IMR-90 (cell line): Measurements from ENCODE around the gene KRT82. TPM values are rescaled to one million over a fixed set of nuclear protein-coding genes. Genes with fewer than 3 reads are reported as not detected.

Source experiments
- ATAC-seq: fragments of 200-7000 bp; cut with Tn5 transposase; 2 replicates; pipeline ENCODE4 v1.9.1; 2020; ENCODE audit warnings: low read depth, mild to moderate bottlenecking, moderate library complexity
- BruUV-seq: library from RNA; stranded (reverse); fragments of 400-500 nt; replicated peaks from 2 replicates; lab custom pipeline; 2021; lab: Mats Ljungman, UMichigan
- CTCF ChIA-PET: fragments of 300-600 bp; formaldehyde crosslinking; extraction: SDS; loops from one replicate; lab custom pipeline; 2021; ENCODE audit warnings: antibody characterized with exemption; lab: Yijun Ruan, JAX
- POLR2A ChIA-PET: fragments of 300-600 bp; sonication (Branson Sonifier 250); formaldehyde crosslinking; loops from one replicate; lab custom pipeline; 2022; ENCODE audit warnings: antibody characterized with exemption; ENCODE audit not compliant: unreplicated experiment; lab: Charles Lee
- DNase-seq: peaks from one replicate; pipeline ENCODE4 v3.0.0; 2013
- H2AFZ ChIP-seq: replicated peaks from 2 replicates; pipeline ENCODE3; 2013; ENCODE audit warnings: low read length, mild to moderate bottlenecking; ENCODE audit not compliant: poor library complexity
- H2AK5ac ChIP-seq: 2 replicates; pipeline ENCODE4 v1.6.1; 2013; ENCODE audit warnings: low read depth, low read length, inconsistent platforms
- H2AK9ac ChIP-seq: replicated peaks from 2 replicates; pipeline ENCODE3; 2013; ENCODE audit warnings: mild to moderate bottlenecking, low read depth, low read length, moderate library complexity; ENCODE audit not compliant: poor library complexity
- H2BK120ac ChIP-seq: 2 replicates; pipeline ENCODE4 v1.6.1; 2013; ENCODE audit warnings: low read depth, low read length, inconsistent platforms
- H2BK15ac ChIP-seq: 3 replicates; pipeline ENCODE4 v1.6.1; 2013; ENCODE audit warnings: low read depth, low read length, inconsistent platforms
- H2BK20ac ChIP-seq: 2 replicates; pipeline ENCODE4 v1.6.1; 2013; ENCODE audit warnings: low read depth, mild to moderate bottlenecking, inconsistent platforms, low read length, moderate library complexity
- H2BK5ac ChIP-seq: 2 replicates; pipeline ENCODE4 v1.6.1; 2013; ENCODE audit warnings: mild to moderate bottlenecking, low read depth, low read length, inconsistent platforms; ENCODE audit not compliant: poor library complexity, severe bottlenecking
- H3K14ac ChIP-seq: replicated peaks from 2 replicates; pipeline ENCODE4 v1.6.1; 2013; ENCODE audit warnings: low read depth, low read length, inconsistent platforms
- H3K18ac ChIP-seq: 2 replicates; pipeline ENCODE4 v1.6.1; 2013; ENCODE audit warnings: low read depth, low read length, control low read depth
- H3K23ac ChIP-seq: 2 replicates; pipeline ENCODE4 v1.6.1; 2013; ENCODE audit warnings: low read depth, low read length, inconsistent platforms
- H3K27ac ChIP-seq: 2 replicates; pipeline ENCODE4 v1.5.1; 2013; ENCODE audit warnings: mild to moderate bottlenecking, control low read depth, low read length; ENCODE audit not compliant: insufficient read depth
- H3K27me3 ChIP-seq: 2 replicates; pipeline ENCODE4 v1.6.1; 2013; ENCODE audit warnings: low read length; ENCODE audit not compliant: control insufficient read depth, insufficient read depth
- H3K36me3 ChIP-seq: 2 replicates; pipeline ENCODE4 v1.6.1; 2013; ENCODE audit warnings: low read length, mixed read lengths; ENCODE audit not compliant: control insufficient read depth, insufficient read depth
- H3K4ac ChIP-seq: 2 replicates; pipeline ENCODE4 v1.6.1; 2013; ENCODE audit warnings: low read depth, low read length, inconsistent platforms
- H3K4me1 ChIP-seq: 2 replicates; pipeline ENCODE4 v1.6.1; 2013; ENCODE audit warnings: low read length, mixed read lengths; ENCODE audit not compliant: control insufficient read depth, insufficient read depth
- H3K4me2 ChIP-seq: 2 replicates; pipeline ENCODE4 v1.6.1; 2013; ENCODE audit warnings: low read depth, mild to moderate bottlenecking, control low read depth, low read length, moderate library complexity
- H3K4me3 ChIP-seq: 2 replicates; pipeline ENCODE4 v1.5.1; 2013; ENCODE audit warnings: low read depth, mild to moderate bottlenecking, control low read depth, low read length, moderate library complexity; ENCODE audit not compliant: insufficient read depth
- H3K56ac ChIP-seq: 2 replicates; pipeline ENCODE4 v1.6.1; 2013; ENCODE audit warnings: low read length, inconsistent platforms; ENCODE audit not compliant: insufficient read depth; ENCODE audit errors: extremely low read depth
- H3K79me1 ChIP-seq, 2 experiments: 2 replicates each; pipeline ENCODE4 v1.6.1; 2013; ENCODE audit warnings: low read length in 2 of 2, inconsistent platforms in 1 of 2, low read depth in 1 of 2
- H3K9ac ChIP-seq: 2 replicates; pipeline ENCODE4 v1.6.1; 2013; ENCODE audit warnings: low read depth, low read length, control low read depth
- H3K9me1 ChIP-seq: 2 replicates; pipeline ENCODE4 v1.6.1; 2013; ENCODE audit warnings: low read length, inconsistent platforms; ENCODE audit not compliant: insufficient read depth
- H3K9me3 ChIP-seq: 2 replicates; pipeline ENCODE4 v1.6.1; 2013; ENCODE audit warnings: low read length; ENCODE audit not compliant: control insufficient read depth, insufficient read depth
- H4K20me1 ChIP-seq: 2 replicates; pipeline ENCODE4 v1.6.1; 2013; ENCODE audit warnings: low read length, inconsistent platforms; ENCODE audit not compliant: insufficient read depth
- H4K5ac ChIP-seq: 2 replicates; pipeline ENCODE4 v1.6.1; 2013; ENCODE audit warnings: mild to moderate bottlenecking, low read depth, low read length, control low read depth
- H4K8ac ChIP-seq, 2 experiments: 2 replicates each; pipeline ENCODE4 v1.6.1; 2013; ENCODE audit warnings: low read depth in 2 of 2, low read length in 2 of 2, control low read depth in 1 of 2, inconsistent platforms in 1 of 2
- H4K91ac ChIP-seq: 2 replicates; pipeline ENCODE4 v1.6.1; 2013; ENCODE audit warnings: low read depth, low read length, inconsistent platforms; ENCODE audit not compliant: insufficient read depth
- BHLHE40 ChIP-seq: fragments of 150-350 bp; IDR thresholded peaks from 2 replicates; pipeline ENCODE4 v1.6.1; 2016; ENCODE audit warnings: mild to moderate bottlenecking, low read depth, low read length
- CEBPB ChIP-seq: IDR thresholded peaks from 2 replicates; pipeline ENCODE4 v1.6.1; 2012; ENCODE audit warnings: low read depth, low read length, improper control_type of control experiment
- CHD1 ChIP-seq: IDR thresholded peaks from 2 replicates; pipeline ENCODE4 v1.6.1; 2012; ENCODE audit warnings: low read depth, low read length, improper control_type of control experiment
- FOS ChIP-seq: fragments of 150-350 bp; IDR thresholded peaks from 2 replicates; pipeline ENCODE4 v1.6.1; 2016; ENCODE audit warnings: low read depth, low read length
- MAFK ChIP-seq: IDR thresholded peaks from 2 replicates; pipeline ENCODE4 v1.6.1; 2012; ENCODE audit warnings: low read depth, low read length, improper control_type of control experiment
- MAZ ChIP-seq: IDR thresholded peaks from 2 replicates; pipeline ENCODE4 v1.6.1; 2012; ENCODE audit warnings: low read depth, mild to moderate bottlenecking, low read length, improper control_type of control experiment, moderate library complexity, borderline replicate concordance
- MXI1 ChIP-seq: IDR thresholded peaks from 2 replicates; pipeline ENCODE4 v1.6.1; 2012; ENCODE audit warnings: low read depth, mild to moderate bottlenecking, low read length, moderate library complexity, borderline replicate concordance
- NFE2L2 ChIP-seq: fragments of 150-350 bp; IDR thresholded peaks from 2 replicates; pipeline ENCODE4 v1.6.1; 2016; ENCODE audit warnings: low read depth, mild to moderate bottlenecking, low read length
- POLR2A ChIP-seq: IDR thresholded peaks from 2 replicates; pipeline ENCODE4 v1.6.1; 2012; ENCODE audit warnings: mild to moderate bottlenecking, low read depth, low read length
- RAD21 ChIP-seq: IDR thresholded peaks from 2 replicates; pipeline ENCODE4 v1.6.1; 2012; ENCODE audit warnings: low read length, improper control_type of control experiment
- RCOR1 ChIP-seq: IDR thresholded peaks from 2 replicates; pipeline ENCODE4 v1.6.1; 2012; ENCODE audit warnings: mild to moderate bottlenecking, low read length, improper control_type of control experiment; ENCODE audit not compliant: insufficient replicate concordance
- RFX5 ChIP-seq: IDR thresholded peaks from 2 replicates; pipeline ENCODE4 v1.8.0; 2012; ENCODE audit warnings: low read depth, mild to moderate bottlenecking, low read length, moderate library complexity
- SMC3 ChIP-seq: fragments of 150-350 bp; IDR thresholded peaks from 2 replicates; pipeline ENCODE4 v1.6.1; 2016; ENCODE audit warnings: low read depth, mild to moderate bottlenecking, antibody characterized with exemption, low read length, moderate library complexity
- WGBS, 2 experiments: methylation state at CpG; one replicate each; pipeline versions ENCODE4 v1.1.5 to v1.1.7; 2013; ENCODE audit warnings: missing lambda C conversion rate in 2 of 2; ENCODE audit not compliant: insufficient read length in 1 of 2; ENCODE audit errors: extremely low coverage in 2 of 2; 5-methylcytosine and 5-hydroxymethylcytosine counted together
- dilution Hi-C: fragments of 300-500 bp; cut with HindIII; formaldehyde crosslinking; loops from one replicate; pipeline ENCODE4 v1.14.3; 2018; ENCODE audit warnings: low sequenced_read_pairs; ENCODE audit not compliant: unreplicated experiment
- in situ Hi-C: fragments of 300-500 bp; cut with MboI; formaldehyde crosslinking; loops from 3 replicates; pipeline ENCODE4 v1.14.3; 2019; ENCODE audit warnings: low sequenced_read_pairs, inconsistent platforms, mixed read lengths
- intact Hi-C: fragments of 100-400 bp; cut with micrococcal nuclease; formaldehyde crosslinking; loops from 2 replicates; pipeline ENCODE4 v1.10.0; 2022
- polyA plus RNA-seq, 3 experiments: library from polyadenylated mRNA; depleted of rRNA; stranded (reverse); fragments of >200 nt; gene quantifications; 2 replicates each; pipeline ENCODE4 v1.2.3, GENCODE V29; 2012; ENCODE audit warnings: low replicate concordance in 1 of 3
- total RNA-seq: library from RNA; depleted of rRNA; stranded (reverse); fragments of >200 nt; gene quantifications from 2 replicates; pipeline ENCODE4 v1.2.3, GENCODE V29; 2012
- TF ChIP-seq, protein P1 (sequence below): fragments of 150-350 bp; IDR thresholded peaks from 2 replicates; pipeline ENCODE4 v1.6.1; 2016; ENCODE audit warnings: low read depth, mild to moderate bottlenecking, low read length, moderate library complexity, borderline replicate concordance
- TF ChIP-seq, protein P2 (sequence below): fragments of 150-350 bp; IDR thresholded peaks from 2 replicates; pipeline ENCODE4 v1.6.1; 2017; ENCODE audit warnings: mild to moderate bottlenecking, antibody characterized with exemption, low read length, low read depth
- TF ChIP-seq, protein P3 (sequence below): conservative IDR thresholded peaks from 2 replicates; pipeline ENCODE4 v1.5.1; 2012; ENCODE audit warnings: mild to moderate bottlenecking, low read depth, low read length, improper control_type of control experiment

The KRT82 gene
- total and polyA plus RNA-seq, 2 of the 4 experiments (the other 2 are of a cell fraction), result not detected

DNA sequence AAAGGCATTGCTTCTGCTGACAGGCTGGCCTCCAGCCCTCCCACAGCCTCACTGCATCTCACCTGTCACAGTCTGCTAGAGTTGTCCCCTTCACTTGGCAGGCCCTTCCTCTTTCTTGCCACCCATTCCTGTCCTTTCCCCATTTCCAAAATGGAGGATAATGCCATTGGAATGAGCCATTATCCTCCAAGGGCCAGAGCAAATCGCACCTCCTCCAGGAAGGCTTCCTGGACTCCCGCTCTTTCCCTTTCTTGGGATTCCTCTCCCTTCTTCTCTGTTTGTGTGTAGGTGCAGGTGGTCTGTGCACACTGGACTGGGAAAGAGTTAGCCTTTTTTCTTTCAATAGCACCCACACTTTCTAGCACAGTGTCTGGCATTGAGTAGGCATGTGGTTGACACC, 3.8 kb downstream of the KRT82 start:
- Histone ChIP-seq H3K18ac (no peak overlapping the region), H2BK5ac (no peak overlapping the region), H3K9ac (no peak overlapping the region), H3K4ac (no peak overlapping the region), H4K5ac (no peak overlapping the region), H3K4me2 (no peak overlapping the region), H2BK20ac (no peak overlapping the region), H2BK15ac (no peak overlapping the region), H3K36me3 (no peaks in the 10 kb centered on the region), H3K23ac (no peak overlapping the region), H2BK120ac (no peak overlapping the region), H4K20me1 (no peaks in the 10 kb centered on the region), H3K56ac (no peak overlapping the region), H2AK9ac (no peak overlapping the region), H3K4me1 (no peaks in the 10 kb centered on the region), H4K8ac (no peak overlapping the region), H3K27ac (no peak overlapping the region), H2AFZ (no peak overlapping the region), H3K27me3 (peaks cover 49% of the 10 kb centered on the region), H3K9me3 (no peaks in the 10 kb centered on the region), H4K91ac (no peak overlapping the region), H3K9me1 (no peaks in the 10 kb centered on the region), H3K4me3 (no peak overlapping the region), H3K14ac (no peak overlapping the region), H3K79me1 (no peaks in the 10 kb centered on the region), H2AK5ac (no peak overlapping the region)
- DNase-seq, result no peak
- WGBS, 2 experiments, result no CpG with 5 or more reads among the region's 2 CpGs
- ChIA-PET POLR2A (no interaction called here), CTCF (no interaction called here)
- no peak for ATAC-seq
- no TSS peak for BruUV-seq
- intact Hi-C loops (no loop called here), dilution Hi-C loops (no loop called here), in situ Hi-C loops (no loop called here)
- TF ChIP-seq, protein P1, sequence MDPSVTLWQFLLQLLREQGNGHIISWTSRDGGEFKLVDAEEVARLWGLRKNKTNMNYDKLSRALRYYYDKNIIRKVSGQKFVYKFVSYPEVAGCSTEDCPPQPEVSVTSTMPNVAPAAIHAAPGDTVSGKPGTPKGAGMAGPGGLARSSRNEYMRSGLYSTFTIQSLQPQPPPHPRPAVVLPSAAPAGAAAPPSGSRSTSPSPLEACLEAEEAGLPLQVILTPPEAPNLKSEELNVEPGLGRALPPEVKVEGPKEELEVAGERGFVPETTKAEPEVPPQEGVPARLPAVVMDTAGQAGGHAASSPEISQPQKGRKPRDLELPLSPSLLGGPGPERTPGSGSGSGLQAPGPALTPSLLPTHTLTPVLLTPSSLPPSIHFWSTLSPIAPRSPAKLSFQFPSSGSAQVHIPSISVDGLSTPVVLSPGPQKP, result no peak
- TF ChIP-seq MXI1 (no peak), POLR2A (no peak), RAD21 (no peak), BHLHE40 (no peak), MAFK (no peak), RCOR1 (no peak), MAZ (no peak), FOS (no peak), NFE2L2 (no peak), CEBPB (no peak), SMC3 (no peak), RFX5 (no peak), CHD1 (no peak)
- TF ChIP-seq, protein P2, sequence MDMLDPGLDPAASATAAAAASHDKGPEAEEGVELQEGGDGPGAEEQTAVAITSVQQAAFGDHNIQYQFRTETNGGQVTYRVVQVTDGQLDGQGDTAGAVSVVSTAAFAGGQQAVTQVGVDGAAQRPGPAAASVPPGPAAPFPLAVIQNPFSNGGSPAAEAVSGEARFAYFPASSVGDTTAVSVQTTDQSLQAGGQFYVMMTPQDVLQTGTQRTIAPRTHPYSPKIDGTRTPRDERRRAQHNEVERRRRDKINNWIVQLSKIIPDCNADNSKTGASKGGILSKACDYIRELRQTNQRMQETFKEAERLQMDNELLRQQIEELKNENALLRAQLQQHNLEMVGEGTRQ, result no peak
- TF ChIP-seq, protein P3, sequence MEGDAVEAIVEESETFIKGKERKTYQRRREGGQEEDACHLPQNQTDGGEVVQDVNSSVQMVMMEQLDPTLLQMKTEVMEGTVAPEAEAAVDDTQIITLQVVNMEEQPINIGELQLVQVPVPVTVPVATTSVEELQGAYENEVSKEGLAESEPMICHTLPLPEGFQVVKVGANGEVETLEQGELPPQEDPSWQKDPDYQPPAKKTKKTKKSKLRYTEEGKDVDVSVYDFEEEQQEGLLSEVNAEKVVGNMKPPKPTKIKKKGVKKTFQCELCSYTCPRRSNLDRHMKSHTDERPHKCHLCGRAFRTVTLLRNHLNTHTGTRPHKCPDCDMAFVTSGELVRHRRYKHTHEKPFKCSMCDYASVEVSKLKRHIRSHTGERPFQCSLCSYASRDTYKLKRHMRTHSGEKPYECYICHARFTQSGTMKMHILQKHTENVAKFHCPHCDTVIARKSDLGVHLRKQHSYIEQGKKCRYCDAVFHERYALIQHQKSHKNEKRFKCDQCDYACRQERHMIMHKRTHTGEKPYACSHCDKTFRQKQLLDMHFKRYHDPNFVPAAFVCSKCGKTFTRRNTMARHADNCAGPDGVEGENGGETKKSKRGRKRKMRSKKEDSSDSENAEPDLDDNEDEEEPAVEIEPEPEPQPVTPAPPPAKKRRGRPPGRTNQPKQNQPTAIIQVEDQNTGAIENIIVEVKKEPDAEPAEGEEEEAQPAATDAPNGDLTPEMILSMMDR, result no peak
